CD14-positive monocyte (primary cell): Measurements from ENCODE around the gene SHMT2. TPM values are rescaled to one million over a fixed set of nuclear protein-coding genes. Genes with fewer than 3 reads are reported as not detected.

Experiments used
- DNase-seq, 3 donors: peaks; one replicate each; pipeline ENCODE4 v3.0.0-alpha.2; 2011 to 2022
- H2AFZ ChIP-seq: 2 replicates; pipeline ENCODE4 v1.6.0; 2012; ENCODE audit warnings: mild to moderate bottlenecking, low read depth, low read length, inconsistent platforms; ENCODE audit not compliant: insufficient read depth, poor library complexity, severe bottlenecking
- H3K27ac ChIP-seq, 2 donors: 1 replicate in 1 of 2; 2 replicates in 1 of 2; pipeline ENCODE4 v1.5.1; 2012 to 2013; ENCODE audit warnings: low read length in 2 of 2, control low read depth in 1 of 2, inconsistent platforms in 1 of 2, low read depth in 1 of 2, mild to moderate bottlenecking in 1 of 2
- H3K27me3 ChIP-seq, 2 donors: one replicate each; pipeline versions ENCODE4 v1.6.0 to v1.6.1; 2011 to 2013; ENCODE audit warnings: low read length in 2 of 2; ENCODE audit not compliant: control insufficient read depth in 2 of 2, insufficient read depth in 2 of 2
- H3K36me3 ChIP-seq, 2 donors: replicated peaks in 1 of 2; 1 replicate in 1 of 2; 2 replicates in 1 of 2; pipeline versions ENCODE4 v1.5.1 to v1.6.1; 2012 to 2013; ENCODE audit warnings: low read length in 2 of 2, control low read depth in 1 of 2, inconsistent platforms in 1 of 2, mild to moderate bottlenecking in 1 of 2; ENCODE audit not compliant: insufficient read depth in 2 of 2, control insufficient read depth in 1 of 2
- H3K4me1 ChIP-seq, 2 donors: 1 replicate in 1 of 2; 2 replicates in 1 of 2; pipeline versions ENCODE4 v1.5.1 to v1.6.1; 2012 to 2013; ENCODE audit warnings: low read length in 2 of 2, control low read depth in 1 of 2, inconsistent platforms in 1 of 2, mild to moderate bottlenecking in 1 of 2, moderate library complexity in 1 of 2; ENCODE audit not compliant: insufficient read depth in 2 of 2, control insufficient read depth in 1 of 2
- H3K4me2 ChIP-seq: replicated peaks from 2 replicates; pipeline ENCODE3; 2012; ENCODE audit warnings: low read length, moderate library complexity, mild to moderate bottlenecking; ENCODE audit not compliant: poor library complexity, severe bottlenecking; ENCODE audit errors: extremely low read depth
- H3K4me3 ChIP-seq, 3 experiments: fragments of 200-600 bp in 1 of 3; sonication (generic) in 1 of 3; replicated peaks in 1 of 3; 1 replicate in 2 of 3; 2 replicates in 1 of 3; pipeline ENCODE4 v1.5.1; 2011 to 2013; ENCODE audit warnings: low read length in 3 of 3, mild to moderate bottlenecking in 3 of 3, control low read depth in 2 of 3, low read depth in 2 of 3, inconsistent platforms in 1 of 3, moderate library complexity in 1 of 3
- H3K79me2 ChIP-seq: 2 replicates; pipeline ENCODE4 v1.6.0; 2012; ENCODE audit warnings: mild to moderate bottlenecking, control low read depth, inconsistent platforms, low read length, moderate library complexity; ENCODE audit not compliant: insufficient read depth
- H3K9ac ChIP-seq: 2 replicates; pipeline ENCODE4 v1.6.0; 2017; ENCODE audit warnings: low read length, mild to moderate bottlenecking; ENCODE audit not compliant: insufficient read depth, poor library complexity, severe bottlenecking
- H3K9me3 ChIP-seq, 2 donors: replicated peaks in 1 of 2; 1 replicate in 1 of 2; 2 replicates in 1 of 2; pipeline versions ENCODE4 v1.5.1 to v1.6.1; 2012 to 2013; ENCODE audit warnings: low read length in 2 of 2, control low read depth in 1 of 2; ENCODE audit not compliant: control insufficient read depth in 1 of 2, insufficient read depth in 1 of 2
- H4K20me1 ChIP-seq: 2 replicates; pipeline ENCODE4 v1.6.0; 2012; ENCODE audit warnings: mild to moderate bottlenecking, low read length, control low read depth, moderate library complexity; ENCODE audit not compliant: insufficient read depth
- H3K27ac Mint-ChIP-seq, 7 donors: one replicate each; pipeline ENCODE4 v1.8.0; 2020; ENCODE audit warnings: mild to moderate bottlenecking in 7 of 7, mixed read lengths in 7 of 7, moderate library complexity in 6 of 7, inconsistent platforms in 2 of 7
- H3K27me3 Mint-ChIP-seq, 3 donors: one replicate each; pipeline ENCODE4 v1.8.0; 2021 to 2022; ENCODE audit warnings: low read depth in 3 of 3, mild to moderate bottlenecking in 3 of 3, mixed read lengths in 3 of 3, moderate library complexity in 3 of 3, inconsistent platforms in 1 of 3
- H3K36me3 Mint-ChIP-seq, 2 donors: one replicate each; pipeline ENCODE4 v1.8.0; 2020; ENCODE audit warnings: mixed read lengths in 2 of 2, inconsistent platforms in 1 of 2, mild to moderate bottlenecking in 1 of 2
- H3K4me1 Mint-ChIP-seq: one replicate; pipeline ENCODE4 v1.8.0; 2020; ENCODE audit warnings: mild to moderate bottlenecking, mixed read lengths
- H3K4me3 Mint-ChIP-seq, 2 donors: one replicate each; pipeline ENCODE4 v1.8.0; 2020; ENCODE audit warnings: mild to moderate bottlenecking in 2 of 2, mixed read lengths in 2 of 2, moderate library complexity in 1 of 2
- H3K9me3 Mint-ChIP-seq, 7 donors: one replicate each; pipeline ENCODE4 v1.8.0; 2020 to 2022; ENCODE audit warnings: mixed read lengths in 7 of 7, mild to moderate bottlenecking in 6 of 7, moderate library complexity in 6 of 7, inconsistent platforms in 2 of 7
- WGBS: methylation state at CpG from one replicate; pipeline ENCODE4 v1.1.5; 2013; ENCODE audit warnings: missing lambda C conversion rate; ENCODE audit not compliant: insufficient coverage; 5-methylcytosine and 5-hydroxymethylcytosine counted together
- intact Hi-C, 2 donors: fragments of 100-400 bp; cut with micrococcal nuclease; formaldehyde crosslinking; loops; one replicate each; pipeline versions ENCODE4 v1.15.0 to v1.15.1; 2023
- polyA plus RNA-seq, 3 donors: library from polyadenylated mRNA; depleted of rRNA in 1 of 3; unstranded in 2 of 3; stranded (reverse) in 1 of 3; fragments of 300-500 nt in 2 of 3; fragments of >200 nt in 1 of 3; fragmentation: Illumina TruSeq in 2 of 3; gene quantifications; 1 replicate in 2 of 3; 2 replicates in 1 of 3; pipeline ENCODE4 v1.2.3, GENCODE V29; 2012 to 2021
- TF ChIP-seq, protein P1 (sequence below): fragments of 200-600 bp; IDR thresholded peaks from one replicate; pipeline ENCODE4 v1.8.0; 2022; ENCODE audit warnings: antibody characterized with exemption, mild to moderate bottlenecking

Gene SHMT2
- polyA plus RNA-seq, 3 donors, result 36.8 to 52.0 (median 39.8) TPM

DNA sequence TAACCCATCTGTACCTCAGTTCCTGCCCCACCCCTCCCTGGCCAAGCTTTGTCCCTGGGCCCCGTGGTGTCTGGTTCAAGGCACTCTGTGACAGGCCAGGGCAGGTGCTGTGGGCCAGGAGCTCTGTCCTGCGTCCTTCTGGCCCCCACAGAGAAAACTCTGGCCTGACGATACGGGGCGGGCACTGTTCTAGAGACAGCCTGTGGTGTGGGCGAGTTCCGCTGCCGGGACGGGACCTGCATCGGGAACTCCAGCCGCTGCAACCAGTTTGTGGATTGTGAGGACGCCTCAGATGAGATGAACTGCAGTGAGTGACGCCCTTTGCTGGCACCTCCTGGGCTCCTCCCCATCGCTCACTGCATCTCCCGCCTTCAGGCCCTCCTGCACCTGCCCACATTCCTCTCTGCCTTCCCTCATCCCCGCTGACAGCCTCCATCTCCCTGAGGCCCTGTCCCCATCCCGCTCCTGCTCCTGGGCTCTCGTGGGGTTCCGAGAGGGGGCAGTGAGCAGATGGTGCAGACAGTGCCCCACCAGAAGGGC, 35.7 kb upstream of the SHMT2 start:
- no peak for DNase-seq
- H3K27ac ChIP-seq, result no peak overlapping the region
- H3K9ac ChIP-seq, result no peak overlapping the region
- no peak overlapping the region for H3K4me3 Mint-ChIP-seq
- peaks cover 0 to 4% (median 2%) of the 10 kb centered on the region in 7 donors for H3K9me3 Mint-ChIP-seq
- H3K27ac Mint-ChIP-seq, result no peak overlapping the region
- H3K79me2 ChIP-seq, result no peaks in the 10 kb centered on the region
- no peak overlapping the region for H2AFZ ChIP-seq
- TF ChIP-seq, protein P1, sequence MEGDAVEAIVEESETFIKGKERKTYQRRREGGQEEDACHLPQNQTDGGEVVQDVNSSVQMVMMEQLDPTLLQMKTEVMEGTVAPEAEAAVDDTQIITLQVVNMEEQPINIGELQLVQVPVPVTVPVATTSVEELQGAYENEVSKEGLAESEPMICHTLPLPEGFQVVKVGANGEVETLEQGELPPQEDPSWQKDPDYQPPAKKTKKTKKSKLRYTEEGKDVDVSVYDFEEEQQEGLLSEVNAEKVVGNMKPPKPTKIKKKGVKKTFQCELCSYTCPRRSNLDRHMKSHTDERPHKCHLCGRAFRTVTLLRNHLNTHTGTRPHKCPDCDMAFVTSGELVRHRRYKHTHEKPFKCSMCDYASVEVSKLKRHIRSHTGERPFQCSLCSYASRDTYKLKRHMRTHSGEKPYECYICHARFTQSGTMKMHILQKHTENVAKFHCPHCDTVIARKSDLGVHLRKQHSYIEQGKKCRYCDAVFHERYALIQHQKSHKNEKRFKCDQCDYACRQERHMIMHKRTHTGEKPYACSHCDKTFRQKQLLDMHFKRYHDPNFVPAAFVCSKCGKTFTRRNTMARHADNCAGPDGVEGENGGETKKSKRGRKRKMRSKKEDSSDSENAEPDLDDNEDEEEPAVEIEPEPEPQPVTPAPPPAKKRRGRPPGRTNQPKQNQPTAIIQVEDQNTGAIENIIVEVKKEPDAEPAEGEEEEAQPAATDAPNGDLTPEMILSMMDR, result no peak
- peaks cover 98 to 100% of the 10 kb centered on the region in 2 donors for H3K36me3 Mint-ChIP-seq
- peaks cover 1 to 19% (median 5%) of the 10 kb centered on the region in 3 donors for H3K27me3 Mint-ChIP-seq
- H4K20me1 ChIP-seq, result peaks cover 100% of the 10 kb centered on the region
- intact Hi-C loops, result no loop called here
- no peaks in the 10 kb centered on the region for H3K9me3 ChIP-seq
- 90% methylated on average over 19 of the region's 19 CpGs for WGBS
- no peak overlapping the region for H3K4me2 ChIP-seq
- no peak overlapping the region for H3K4me3 ChIP-seq
- no peaks in the 10 kb centered on the region for H3K27me3 ChIP-seq
- H3K36me3 ChIP-seq, result peaks cover 98 to 100% of the 10 kb centered on the region in 2 donors
- no peaks in the 10 kb centered on the region for H3K4me1 Mint-ChIP-seq
- H3K4me1 ChIP-seq, result no peaks in the 10 kb centered on the region

DNA sequence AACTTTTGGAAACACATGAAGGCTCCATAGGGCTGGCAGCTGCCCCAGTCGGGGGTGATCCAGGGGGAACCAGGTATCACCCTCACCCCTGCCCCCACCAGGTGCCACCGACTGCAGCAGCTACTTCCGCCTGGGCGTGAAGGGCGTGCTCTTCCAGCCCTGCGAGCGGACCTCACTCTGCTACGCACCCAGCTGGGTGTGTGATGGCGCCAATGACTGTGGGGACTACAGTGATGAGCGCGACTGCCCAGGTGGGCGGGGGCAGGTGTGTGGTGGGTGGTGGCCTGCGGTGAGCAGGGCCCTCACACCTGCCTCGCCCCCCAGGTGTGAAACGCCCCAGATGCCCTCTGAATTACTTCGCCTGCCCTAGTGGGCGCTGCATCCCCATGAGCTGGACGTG, 35.3 kb upstream of the SHMT2 start:
- intact Hi-C loops, result no loop called here
- H4K20me1 ChIP-seq, result peaks cover 100% of the 10 kb centered on the region
- H3K36me3 ChIP-seq, result peaks cover 98 to 100% of the 10 kb centered on the region in 2 donors

More for the DNA sequence above, 35.3 kb upstream of the SHMT2 start:
- WGBS, result 97% methylated on average over 12 of the region's 18 CpGs
- H3K27ac ChIP-seq, result no peak overlapping the region
- no peak overlapping the region for H3K9ac ChIP-seq
- peaks cover 0 to 4% (median 2%) of the 10 kb centered on the region in 7 donors for H3K9me3 Mint-ChIP-seq
- H3K27me3 ChIP-seq, result no peaks in the 10 kb centered on the region
- TF ChIP-seq, protein P1, result no peak
- H3K9me3 ChIP-seq, result no peaks in the 10 kb centered on the region
- no peaks in the 10 kb centered on the region for H3K4me1 Mint-ChIP-seq
- peaks cover 98 to 100% of the 10 kb centered on the region in 2 donors for H3K36me3 Mint-ChIP-seq
- H3K79me2 ChIP-seq, result no peaks in the 10 kb centered on the region
- no peak overlapping the region for H3K4me3 ChIP-seq
- DNase-seq, result no peak
- no peak overlapping the region for H3K4me2 ChIP-seq
- H3K27me3 Mint-ChIP-seq, result peaks cover 1 to 20% (median 5%) of the 10 kb centered on the region in 3 donors
- H3K4me3 Mint-ChIP-seq, result no peak overlapping the region
- no peak overlapping the region for H3K27ac Mint-ChIP-seq
- H3K4me1 ChIP-seq, result no peaks in the 10 kb centered on the region
- H2AFZ ChIP-seq, result no peak overlapping the region
